Parathyroid adenoma (tissue), 2 donors: ENCODE results near the gene PRPF40B.

ENCODE experiments used
- H2AFZ ChIP-seq: fragments of 300-600 bp; sonication (generic); one replicate; pipeline ENCODE4 v1.7.0; 2017; ENCODE audit warnings: antibody characterized with exemption, mild to moderate bottlenecking
- H3K27ac ChIP-seq: fragments of 300-600 bp; sonication (generic); one replicate; pipeline ENCODE4 v1.7.0; 2017
- H3K27me3 ChIP-seq: fragments of 300-600 bp; sonication (generic); one replicate; pipeline ENCODE4 v1.7.0; 2017; ENCODE audit warnings: low read length; ENCODE audit not compliant: control insufficient read depth, insufficient read depth
- H3K36me3 ChIP-seq: fragments of 300-600 bp; sonication (generic); one replicate; pipeline ENCODE4 v1.7.0; 2017; ENCODE audit warnings: low read length; ENCODE audit not compliant: control insufficient read depth, insufficient read depth
- H3K4me1 ChIP-seq: fragments of 300-600 bp; sonication (generic); one replicate; pipeline ENCODE4 v1.7.0; 2017; ENCODE audit warnings: control low read depth
- H3K4me2 ChIP-seq: fragments of 300-600 bp; sonication (generic); one replicate; pipeline ENCODE4 v1.7.0; 2017; ENCODE audit warnings: low read length
- H3K4me3 ChIP-seq: fragments of 300-600 bp; sonication (generic); one replicate; pipeline ENCODE4 v1.7.0; 2017; ENCODE audit warnings: low read depth, low read length
- H3K79me2 ChIP-seq: fragments of 300-600 bp; sonication (generic); one replicate; pipeline ENCODE4 v1.7.0; 2017; ENCODE audit warnings: control low read depth
- H3K9ac ChIP-seq: fragments of 300-600 bp; sonication (generic); one replicate; pipeline ENCODE4 v1.7.0; 2017; ENCODE audit warnings: mild to moderate bottlenecking
- H3K9me3 ChIP-seq: fragments of 300-600 bp; sonication (generic); one replicate; pipeline ENCODE4 v1.7.0; 2017; ENCODE audit warnings: low read length; ENCODE audit not compliant: control insufficient read depth
- TF ChIP-seq, protein P1 (sequence below): fragments of 300-600 bp; sonication (generic); IDR thresholded peaks from one replicate; pipeline ENCODE4 v1.7.0; 2017; ENCODE audit warnings: antibody characterized with exemption, mild to moderate bottlenecking
- donor health status: primary hyperparathyroidism.

PRPF40B gene

DNA sequence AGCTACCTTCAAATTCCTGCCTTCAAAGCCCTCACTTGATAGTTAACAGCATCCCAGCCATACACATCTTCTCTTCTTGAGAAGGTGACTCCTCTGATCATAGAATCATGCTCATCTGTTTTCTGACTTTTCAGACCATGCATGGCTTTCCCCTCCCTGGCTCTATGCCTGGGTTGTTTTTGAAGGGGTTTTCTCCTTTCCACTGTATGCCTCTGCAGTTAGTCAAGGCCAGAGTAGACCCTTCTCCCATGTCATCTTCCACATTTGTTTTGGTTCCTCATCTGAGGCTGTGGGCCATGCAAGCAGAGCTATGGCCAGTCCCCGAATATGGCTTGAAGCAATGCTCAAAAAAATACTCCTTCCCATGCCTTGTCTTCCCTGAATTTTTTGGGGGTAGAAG, 41.2 kb upstream of the PRPF40B start:
- Histone ChIP-seq H3K79me2 (peaks cover 14% of the 10 kb centered on the region), H3K9me3 (no peaks in the 10 kb centered on the region), H3K36me3 (no peaks in the 10 kb centered on the region), H2AFZ (no peak overlapping the region), H3K4me1 (peaks cover 5% of the 10 kb centered on the region), H3K9ac (no peak overlapping the region), H3K27ac (no peak overlapping the region), H3K27me3 (no peaks in the 10 kb centered on the region), H3K4me2 (no peak overlapping the region), H3K4me3 (no peak overlapping the region)
- TF ChIP-seq, protein P1, sequence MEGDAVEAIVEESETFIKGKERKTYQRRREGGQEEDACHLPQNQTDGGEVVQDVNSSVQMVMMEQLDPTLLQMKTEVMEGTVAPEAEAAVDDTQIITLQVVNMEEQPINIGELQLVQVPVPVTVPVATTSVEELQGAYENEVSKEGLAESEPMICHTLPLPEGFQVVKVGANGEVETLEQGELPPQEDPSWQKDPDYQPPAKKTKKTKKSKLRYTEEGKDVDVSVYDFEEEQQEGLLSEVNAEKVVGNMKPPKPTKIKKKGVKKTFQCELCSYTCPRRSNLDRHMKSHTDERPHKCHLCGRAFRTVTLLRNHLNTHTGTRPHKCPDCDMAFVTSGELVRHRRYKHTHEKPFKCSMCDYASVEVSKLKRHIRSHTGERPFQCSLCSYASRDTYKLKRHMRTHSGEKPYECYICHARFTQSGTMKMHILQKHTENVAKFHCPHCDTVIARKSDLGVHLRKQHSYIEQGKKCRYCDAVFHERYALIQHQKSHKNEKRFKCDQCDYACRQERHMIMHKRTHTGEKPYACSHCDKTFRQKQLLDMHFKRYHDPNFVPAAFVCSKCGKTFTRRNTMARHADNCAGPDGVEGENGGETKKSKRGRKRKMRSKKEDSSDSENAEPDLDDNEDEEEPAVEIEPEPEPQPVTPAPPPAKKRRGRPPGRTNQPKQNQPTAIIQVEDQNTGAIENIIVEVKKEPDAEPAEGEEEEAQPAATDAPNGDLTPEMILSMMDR, result no peak

DNA sequence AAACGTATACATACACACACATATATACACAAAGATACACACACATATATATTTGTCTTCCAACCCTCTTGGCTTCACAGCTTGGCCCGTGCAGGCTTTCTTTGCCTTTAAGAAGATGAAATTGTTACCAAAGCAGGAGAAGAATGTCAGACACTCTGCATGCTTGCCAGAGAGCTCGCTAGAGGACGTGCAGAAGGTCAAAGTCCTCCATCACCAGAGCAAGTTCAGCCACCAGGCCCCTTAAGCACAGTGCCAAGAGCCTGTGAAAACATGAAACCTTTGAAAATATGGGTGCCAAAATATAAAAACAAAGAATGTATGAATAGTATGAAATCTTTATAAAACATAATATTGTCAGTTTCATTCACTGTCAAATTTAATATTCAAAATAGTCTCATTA, 40.5 kb upstream of the PRPF40B start:
- H3K79me2 ChIP-seq, result peaks cover 14% of the 10 kb centered on the region
- H3K27ac ChIP-seq, result no peak overlapping the region
- TF ChIP-seq, protein P1, result no peak
- H2AFZ ChIP-seq, result no peak overlapping the region
- no peaks in the 10 kb centered on the region for H3K36me3 ChIP-seq
- H3K9me3 ChIP-seq, result no peaks in the 10 kb centered on the region
- no peak overlapping the region for H3K4me2 ChIP-seq
- peaks cover 5% of the 10 kb centered on the region for H3K4me1 ChIP-seq
- no peak overlapping the region for H3K9ac ChIP-seq
- H3K4me3 ChIP-seq, result no peak overlapping the region
- no peaks in the 10 kb centered on the region for H3K27me3 ChIP-seq

DNA sequence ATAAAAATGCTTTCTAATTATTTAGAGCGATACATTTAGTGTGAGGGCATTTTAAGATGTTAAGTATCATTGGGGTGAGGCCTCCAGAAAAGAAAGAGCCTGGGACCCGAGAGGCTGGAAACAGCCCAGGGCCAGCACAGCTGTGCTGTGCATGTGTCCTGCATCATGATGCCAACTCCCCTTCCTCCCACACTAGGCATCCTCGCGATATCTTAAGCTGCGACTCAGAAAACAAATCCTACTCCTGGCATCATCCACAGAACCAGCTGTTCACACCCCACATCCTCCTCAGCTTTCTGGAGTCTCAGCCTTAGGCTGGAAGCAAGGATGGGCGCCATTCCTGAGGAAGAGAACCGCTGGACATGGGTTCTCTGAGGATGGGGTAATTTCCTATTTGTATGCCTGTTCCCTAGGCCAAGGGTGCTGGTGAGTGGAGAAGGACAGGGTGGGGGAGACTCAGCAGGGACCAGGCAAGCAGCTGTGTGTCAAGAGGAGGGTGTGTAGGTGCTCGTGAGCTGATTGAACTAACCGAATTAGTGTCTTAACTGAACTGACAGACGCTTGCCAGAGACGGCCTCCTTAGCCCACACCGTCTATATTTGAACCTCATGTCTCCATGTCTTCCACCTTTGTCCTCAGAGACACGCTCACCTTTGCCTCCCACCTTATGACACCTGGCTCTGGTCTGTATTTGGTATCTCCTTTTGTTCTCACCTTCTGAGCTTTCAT, 39.8 kb upstream of the PRPF40B start:
- H3K36me3 ChIP-seq, result no peaks in the 10 kb centered on the region
- H3K79me2 ChIP-seq, result peaks cover 14% of the 10 kb centered on the region
- H3K27me3 ChIP-seq, result no peaks in the 10 kb centered on the region
- H2AFZ ChIP-seq, result no peak overlapping the region
- no peak overlapping the region for H3K9ac ChIP-seq
- H3K4me2 ChIP-seq, result no peak overlapping the region
- H3K9me3 ChIP-seq, result no peaks in the 10 kb centered on the region
- TF ChIP-seq, protein P1, result no peak
- H3K4me3 ChIP-seq, result no peak overlapping the region
- peaks cover 5% of the 10 kb centered on the region for H3K4me1 ChIP-seq
- no peak overlapping the region for H3K27ac ChIP-seq

DNA sequence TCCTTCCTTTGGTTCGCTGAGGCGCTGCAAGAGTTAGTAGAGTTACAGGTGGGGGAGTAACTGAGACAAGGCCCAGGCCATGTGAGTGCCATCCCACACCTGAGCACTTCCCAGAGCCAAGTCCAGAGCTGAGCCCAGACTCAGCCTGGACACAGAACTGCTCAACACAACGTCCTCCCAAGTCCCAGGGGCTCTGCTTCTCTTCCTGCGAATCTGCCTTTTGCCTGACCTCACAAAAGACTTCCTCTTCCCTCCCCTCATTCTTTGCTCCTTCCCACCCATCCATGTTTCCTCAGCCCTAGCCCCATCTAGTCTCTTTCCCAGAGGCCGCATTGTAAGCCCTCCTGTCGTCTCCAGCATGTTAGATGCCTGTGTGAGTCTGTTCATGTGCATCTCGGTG, 38.8 kb upstream of the PRPF40B start:
- Histone ChIP-seq H3K36me3 (no peaks in the 10 kb centered on the region), H3K4me1 (peaks cover 5% of the 10 kb centered on the region), H3K27ac (no peak overlapping the region), H3K79me2 (peaks cover 18% of the 10 kb centered on the region), H3K9ac (no peak overlapping the region), H3K27me3 (no peaks in the 10 kb centered on the region), H3K9me3 (no peaks in the 10 kb centered on the region), H3K4me3 (no peak overlapping the region), H2AFZ (no peak overlapping the region), H3K4me2 (no peak overlapping the region)
- TF ChIP-seq, protein P1, result no peak
